GM18907 (cell line): Measurements from ENCODE around the gene CNNM2.
"Not testable (repeated sequence)": the region's sequence is repeated elsewhere in the genome, so short reads cannot be mapped to it uniquely, and the experiment has no call there.

Source experiments
- ATAC-seq: cut with Tn5 transposase; IDR thresholded peaks from one replicate; pipeline ENCODE4 v1.9.1; 2021; ENCODE audit warnings: mild to moderate bottlenecking, moderate library complexity; ENCODE audit not compliant: unreplicated experiment

CNNM2 gene

GRCh38 chr10:102964713-102965112, 46.6 kb downstream of the CNNM2 start:
- ATAC-seq, result no peak

- no peak for ATAC-seq
Measured at GRCh38 chr10:102965311-102965851, 47.3 kb downstream of the CNNM2 start.

- no peak for ATAC-seq
Measured at GRCh38 chr10:102967123-102967522, 49.0 kb downstream of the CNNM2 start.

- no peak for ATAC-seq
Measured at GRCh38 chr10:102970562-102971340, 52.7 kb downstream of the CNNM2 start.

GRCh38 chr10:102975483-102976379, 57.6 kb downstream of the CNNM2 start:
- no peak for ATAC-seq

- not testable (repeated sequence) for ATAC-seq
Measured at GRCh38 chr10:102976380-102976726, 58.3 kb downstream of the CNNM2 start.

GRCh38 chr10:102982296-102982695, 64.2 kb downstream of the CNNM2 start:
- no peak for ATAC-seq

GRCh38 chr10:102984086-102984485, 66.0 kb downstream of the CNNM2 start:
- no peak for ATAC-seq

- ATAC-seq, result no peak
Measured at GRCh38 chr10:102985811-102986210, 67.7 kb downstream of the CNNM2 start.

GRCh38 chr10:102988404-102989314, 70.6 kb downstream of the CNNM2 start:
- no peak for ATAC-seq

- no peak for ATAC-seq
Measured at GRCh38 chr10:102994531-102995295, 76.6 kb downstream of the CNNM2 start.

- ATAC-seq, result no peak
Measured at GRCh38 chr10:102996876-102997275, 78.8 kb downstream of the CNNM2 start.

GRCh38 chr10:102997998-102998397, 79.9 kb downstream of the CNNM2 start:
- no peak for ATAC-seq

- no peak for ATAC-seq
Measured at GRCh38 chr10:102998399-102998907, 80.4 kb downstream of the CNNM2 start.

GRCh38 chr10:103000050-103000449, 82.0 kb downstream of the CNNM2 start:
- not testable (repeated sequence) for ATAC-seq

GRCh38 chr10:103007017-103007416, 88.9 kb downstream of the CNNM2 start:
- ATAC-seq, result no peak

- ATAC-seq, result no peak
Measured at GRCh38 chr10:103013416-103013815, 95.3 kb downstream of the CNNM2 start.

GRCh38 chr10:103019425-103019824, 101.3 kb downstream of the CNNM2 start:
- ATAC-seq, result no peak

- ATAC-seq, result no peak
Measured at GRCh38 chr10:103021150-103021899, 103.2 kb downstream of the CNNM2 start.
